GM03348 (cell line): ENCODE measurements around the gene CABYR.

Experiments used
- DNase-seq: peaks from one replicate; pipeline ENCODE4 v3.0.0; 2012; ENCODE audit warnings: low spot score

CABYR gene, protein sequence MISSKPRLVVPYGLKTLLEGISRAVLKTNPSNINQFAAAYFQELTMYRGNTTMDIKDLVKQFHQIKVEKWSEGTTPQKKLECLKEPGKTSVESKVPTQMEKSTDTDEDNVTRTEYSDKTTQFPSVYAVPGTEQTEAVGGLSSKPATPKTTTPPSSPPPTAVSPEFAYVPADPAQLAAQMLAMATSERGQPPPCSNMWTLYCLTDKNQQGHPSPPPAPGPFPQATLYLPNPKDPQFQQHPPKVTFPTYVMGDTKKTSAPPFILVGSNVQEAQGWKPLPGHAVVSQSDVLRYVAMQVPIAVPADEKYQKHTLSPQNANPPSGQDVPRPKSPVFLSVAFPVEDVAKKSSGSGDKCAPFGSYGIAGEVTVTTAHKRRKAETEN

GRCh38 chr18:24138789-24139616 lies at the start of gene CABYR:
TSS of gene CABYR (plus strand) at chr18:24139062. CDS start at chr18:24143115, 4,053 bp downstream.
- peak; percentile 95 for DNase-seq

- peak; percentile 15 for DNase-seq
Measured at GRCh38 chr18:24089076-24089475, 49.8 kb upstream of the CABYR start.

GRCh38 chr18:24089515-24090337 lies 49.1 kb upstream of the CABYR start:
- no peak for DNase-seq

DNA sequence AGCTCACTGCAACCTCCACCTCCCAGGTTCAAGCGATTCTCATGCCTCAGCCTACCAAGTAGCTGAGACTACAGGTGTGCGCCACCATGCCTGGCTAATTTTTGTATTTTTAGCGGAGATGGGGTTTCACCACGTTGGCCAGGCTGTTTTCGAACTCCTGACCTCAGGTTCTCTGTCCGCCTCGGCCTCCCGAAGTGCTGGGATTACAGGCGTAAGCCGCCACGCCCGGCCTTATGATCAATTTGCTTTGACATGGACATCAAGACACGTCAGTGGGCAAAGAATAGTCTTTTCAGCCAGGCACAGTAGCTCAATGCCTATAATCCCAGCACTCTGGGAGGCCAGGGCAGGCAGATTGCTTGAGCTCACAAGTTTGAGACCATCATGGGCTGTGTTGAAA lies 48.0 kb upstream of the CABYR start:
- DNase-seq = no peak

DNA sequence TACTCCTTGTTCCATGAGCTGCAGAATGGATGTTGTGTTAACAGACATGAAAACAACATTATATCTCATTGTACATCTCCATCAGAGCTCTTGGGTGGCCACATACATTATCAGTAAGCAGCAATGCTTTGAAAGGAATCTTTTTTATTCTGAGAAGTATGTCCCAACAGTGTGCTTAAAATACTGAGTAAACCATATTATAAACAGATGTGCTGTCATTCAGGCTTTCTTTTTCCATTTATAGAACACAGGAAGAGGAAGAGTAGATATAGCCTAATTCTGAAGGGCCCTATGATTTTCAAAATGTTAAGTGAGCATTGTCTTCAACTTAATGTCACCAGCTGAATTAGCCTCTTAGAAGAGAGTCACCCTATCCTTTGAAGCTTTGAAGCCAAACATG lies 44.3 kb upstream of the CABYR start:
- DNase-seq = no peak

DNA sequence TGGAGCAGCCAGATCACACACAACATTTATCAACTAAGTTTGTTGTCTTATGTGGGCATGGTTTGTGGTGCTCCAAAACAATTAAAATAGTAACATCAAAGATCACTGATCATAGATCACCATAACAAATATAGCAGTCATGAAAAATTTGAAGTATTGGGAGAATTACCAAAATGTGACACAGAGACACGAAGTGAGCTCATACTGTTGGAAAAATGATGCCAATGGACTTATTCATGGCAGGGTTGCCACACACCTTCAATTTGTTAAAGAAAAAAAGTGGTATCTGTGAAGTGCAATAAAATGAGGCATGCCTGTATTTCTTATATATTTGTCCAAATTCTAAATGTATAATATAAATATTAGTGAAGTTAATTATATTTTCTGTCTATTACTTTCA lies 42.9 kb upstream of the CABYR start:
- no peak for DNase-seq

GRCh38 chr18:24103320-24104021 lies 35.4 kb upstream of the CABYR start:
- no peak for DNase-seq

DNA sequence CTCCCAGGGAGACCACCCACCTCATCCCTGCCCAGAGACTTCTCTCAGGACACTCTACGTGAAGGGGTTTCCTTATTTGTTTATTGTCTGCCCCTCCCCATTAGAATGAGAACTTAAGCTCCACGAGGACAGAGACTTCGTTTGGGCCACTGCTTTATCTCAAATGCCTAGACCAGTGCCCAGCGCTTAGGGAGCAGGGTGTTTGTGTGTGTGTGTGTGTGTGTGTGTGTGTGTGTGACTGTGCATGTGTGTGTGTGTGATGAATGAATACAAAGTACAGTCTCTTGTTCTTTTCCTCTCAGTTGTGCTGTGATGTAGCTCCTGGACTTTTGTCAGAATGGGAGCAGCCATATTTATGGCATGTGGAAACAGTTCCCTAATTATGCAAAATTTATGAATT lies 34.4 kb upstream of the CABYR start:
- no peak for DNase-seq

- DNase-seq = no peak
Measured at GRCh38 chr18:24108641-24109040, 30.2 kb upstream of the CABYR start.

DNA sequence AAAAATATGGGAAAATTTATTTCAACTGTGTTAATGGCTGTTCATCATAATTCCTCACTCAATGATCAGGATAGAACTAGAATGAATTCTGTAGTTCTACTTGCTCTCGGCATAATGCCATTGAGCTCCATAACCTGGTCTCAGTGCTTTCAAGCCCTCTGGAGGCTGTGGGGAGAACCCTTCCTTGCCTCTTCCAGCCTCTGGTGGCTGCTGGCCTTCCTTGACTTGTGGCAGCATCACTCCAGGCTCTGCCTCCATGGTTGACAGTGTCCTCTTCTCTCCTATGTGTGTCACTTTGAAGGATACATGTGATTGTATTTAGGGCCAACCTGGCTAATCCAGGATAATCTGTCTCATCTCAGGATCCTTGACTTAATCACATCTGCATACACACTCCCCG lies 26.9 kb upstream of the CABYR start:
- no peak for DNase-seq

GRCh38 chr18:24112464-24112863 lies 26.4 kb upstream of the CABYR start:
- no peak for DNase-seq

DNA sequence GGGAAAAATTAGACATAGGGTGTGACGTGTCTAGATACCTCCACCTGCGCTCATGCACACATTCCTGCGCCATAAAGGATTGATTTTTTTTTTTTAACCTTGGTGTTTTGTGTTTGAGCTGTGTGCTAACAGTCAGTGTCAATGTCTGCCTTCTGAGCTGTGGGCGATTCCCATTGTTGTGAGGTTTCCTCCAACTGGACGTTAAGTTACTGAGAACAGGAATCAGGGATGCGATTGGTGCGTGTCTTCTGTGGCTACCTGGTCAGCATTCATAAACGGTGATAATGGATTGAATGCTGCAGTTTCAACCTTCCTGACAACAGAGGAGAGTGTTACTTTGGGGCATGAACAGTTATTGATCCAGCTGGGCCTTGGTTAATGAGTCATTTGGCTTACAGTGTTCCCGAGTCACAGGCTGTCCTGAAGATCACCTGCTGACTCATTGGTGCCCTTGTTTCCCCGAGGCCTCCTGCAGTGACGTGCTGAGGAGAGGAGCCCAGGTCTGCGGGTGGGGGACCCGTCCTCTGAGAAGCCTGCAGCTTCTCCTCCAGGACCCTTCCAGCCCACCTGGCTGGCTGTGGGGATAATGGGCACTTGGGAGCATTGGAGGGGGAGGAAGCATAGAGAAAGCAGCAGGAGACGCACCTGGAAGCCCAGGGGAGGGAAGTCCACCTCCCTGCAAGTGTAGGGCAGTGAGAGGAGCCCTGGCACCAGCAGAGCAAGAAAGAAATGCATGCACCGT lies 25.8 kb upstream of the CABYR start:
- no peak for DNase-seq

DNA sequence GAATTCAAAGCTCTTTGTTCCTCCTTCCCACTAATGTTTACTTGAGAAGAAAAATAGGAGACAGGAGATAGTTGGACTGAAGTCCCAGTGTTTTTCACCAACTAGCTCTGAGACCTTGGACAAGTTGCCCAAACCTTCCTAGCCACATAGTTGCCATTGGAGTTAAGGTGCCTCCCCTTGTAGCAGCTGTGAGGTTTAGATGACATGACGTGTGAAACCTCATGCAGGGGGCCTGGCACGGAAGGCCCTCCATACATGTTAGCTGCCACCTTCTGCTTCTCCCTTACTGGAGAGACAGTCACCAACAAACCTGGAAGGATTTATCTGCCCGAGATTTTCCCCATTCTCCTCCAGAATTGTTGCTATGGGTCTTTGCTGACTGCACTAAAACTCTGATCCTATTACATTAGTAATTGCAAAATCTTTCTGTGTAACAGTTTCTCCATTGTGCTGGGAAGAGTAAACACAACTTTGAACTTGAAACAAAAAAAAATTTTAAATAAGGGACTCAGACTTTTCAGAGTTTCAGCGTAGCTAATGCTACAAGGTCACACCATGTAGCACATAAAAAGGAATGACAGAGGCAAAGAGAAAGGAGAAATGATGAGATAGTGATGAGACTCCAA lies 23.8 kb upstream of the CABYR start:
- DNase-seq = no peak

GRCh38 chr18:24115628-24116027 lies 23.2 kb upstream of the CABYR start:
- DNase-seq = no peak

DNA sequence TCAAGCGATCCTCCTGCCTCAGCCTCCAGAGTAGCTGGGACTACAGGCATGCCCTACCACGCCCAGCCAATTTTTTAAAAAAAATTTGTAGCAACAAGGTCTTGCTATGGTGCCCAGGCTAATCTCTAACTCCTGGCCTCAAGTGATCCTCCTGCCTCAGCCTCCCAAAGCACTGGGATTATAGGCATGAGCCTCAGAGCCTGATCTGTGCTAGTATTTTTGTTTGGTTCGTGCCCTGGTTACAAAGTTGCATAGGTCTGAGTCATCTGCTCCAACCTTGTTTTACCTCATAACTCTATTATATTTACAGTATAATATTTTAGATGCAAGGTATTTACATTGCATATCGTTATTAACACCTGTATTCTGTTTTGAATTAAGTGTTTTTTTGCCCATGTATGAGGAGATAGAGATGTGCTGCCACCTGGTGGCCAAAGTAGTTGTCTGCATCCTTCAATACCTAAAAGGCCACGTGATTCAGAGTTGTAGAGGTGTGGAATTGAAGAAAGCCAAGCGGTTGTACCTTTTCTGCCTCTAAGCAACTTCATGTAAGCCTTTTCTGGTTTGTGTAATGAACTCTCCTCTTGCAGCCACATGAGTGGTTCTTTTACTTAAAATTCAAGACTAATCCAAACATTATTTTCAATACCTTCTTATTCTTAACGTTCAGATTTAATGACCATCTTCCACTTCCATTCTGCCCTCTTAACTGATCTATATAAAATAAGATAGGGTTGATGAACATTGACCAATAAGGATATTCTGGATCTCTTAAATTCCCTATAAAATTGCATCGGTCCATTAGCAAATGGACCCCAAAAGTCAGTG lies 19.9 kb upstream of the CABYR start:
- DNase-seq = peak; percentile 69

DNA sequence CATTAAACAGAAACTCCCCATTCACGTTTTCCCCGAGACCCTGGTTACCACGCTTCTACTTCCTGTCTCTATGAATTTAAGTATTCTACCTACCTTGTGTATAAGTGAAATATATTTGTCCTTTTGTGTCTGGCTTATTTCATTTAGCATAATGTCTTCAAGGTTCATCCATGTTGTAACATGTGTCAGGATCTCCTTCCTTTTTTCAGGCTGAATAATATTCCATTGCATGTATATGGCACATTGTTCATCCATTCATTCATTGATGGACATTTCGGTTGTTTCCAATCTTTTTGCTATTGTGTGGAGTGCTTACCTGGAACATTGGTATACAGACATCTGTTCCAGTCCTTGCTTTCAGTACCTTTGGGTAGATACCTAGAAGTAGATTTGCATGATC lies 18.2 kb upstream of the CABYR start:
- DNase-seq = no peak

DNA sequence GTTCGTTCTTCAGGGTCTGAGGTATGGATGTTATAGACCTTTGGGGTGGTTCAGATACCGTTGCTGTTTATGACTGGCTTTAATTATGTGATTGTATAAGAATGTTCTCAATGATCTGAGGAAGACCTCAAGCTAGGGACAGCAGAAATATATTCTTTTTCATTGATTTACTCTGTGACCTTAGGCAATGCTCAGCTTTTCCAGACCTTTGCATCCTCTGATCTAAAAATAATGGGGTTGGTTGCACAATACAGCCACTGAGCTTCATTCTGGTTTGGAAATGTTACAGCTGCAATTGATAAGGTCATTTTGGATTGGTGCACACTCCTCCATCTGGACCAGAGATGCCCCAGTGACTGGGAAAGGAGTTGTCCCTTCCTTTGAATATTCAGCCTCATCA lies 17.2 kb upstream of the CABYR start:
- DNase-seq = no peak

GRCh38 chr18:24126155-24126961 lies 12.5 kb upstream of the CABYR start:
- DNase-seq = peak; percentile 47

DNA sequence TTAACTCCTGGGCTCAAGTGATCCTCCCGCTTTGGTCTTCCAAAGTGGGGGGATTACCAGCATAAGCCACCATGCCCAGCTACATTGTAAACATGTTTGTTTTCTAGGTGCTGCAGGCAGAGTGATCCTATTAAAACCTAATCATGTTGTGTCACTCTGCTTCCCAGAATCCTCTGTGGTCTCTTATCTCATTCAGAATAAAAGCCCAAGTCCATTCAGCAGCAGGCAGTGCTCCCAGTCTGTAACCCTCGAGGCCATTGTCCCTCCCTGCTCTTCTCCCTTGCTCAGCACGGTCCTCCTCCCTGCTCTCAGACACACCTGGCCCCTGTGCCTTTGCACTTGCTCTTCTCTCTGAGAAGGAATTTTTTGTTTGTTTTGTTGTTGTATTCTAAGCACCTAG lies 11.1 kb upstream of the CABYR start:
- DNase-seq = no peak
